EH (cell line): ENCODE measurements around the gene EPB41L1.

Experiments used
- DNase-seq: peaks from one replicate; pipeline ENCODE4 v3.0.0-alpha.2; 2015; ENCODE audit warnings: low read depth

EPB41L1 gene

GRCh38 chr20:36154700-36155628 lies at the start of gene EPB41L1:
TSS of gene EPB41L1 (plus strand) at chr20:36154740. CDS start at chr20:36173778, 19,038 bp downstream.
- peak; percentile 32 for DNase-seq

- no peak for DNase-seq
Observed at GRCh38 chr20:36104856-36105255, 49.7 kb upstream of the EPB41L1 start.

GRCh38 chr20:36105711-36106226 lies 48.8 kb upstream of the EPB41L1 start:
- no peak for DNase-seq

GRCh38 chr20:36106606-36107005 lies 47.9 kb upstream of the EPB41L1 start:
- no peak for DNase-seq

DNA sequence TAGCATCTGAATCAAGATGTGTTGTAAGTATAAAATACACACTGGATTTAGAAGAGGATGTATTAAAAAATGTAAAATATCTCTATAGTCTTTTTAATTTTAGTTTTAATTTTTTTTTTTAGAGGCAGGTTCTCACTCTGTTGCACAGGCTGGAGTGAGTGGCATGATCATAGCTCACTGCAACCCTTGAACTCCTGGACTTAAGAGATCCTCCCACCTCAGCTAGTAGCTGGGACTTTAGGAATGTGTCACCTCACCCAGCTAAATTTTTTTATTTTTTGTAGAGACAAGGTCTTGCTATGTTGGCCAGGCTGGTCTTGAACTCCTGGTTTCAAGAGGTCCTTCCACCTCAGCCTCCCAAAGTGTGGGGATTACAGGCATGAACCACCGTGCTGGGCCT lies 46.7 kb upstream of the EPB41L1 start:
- DNase-seq: no peak

DNA sequence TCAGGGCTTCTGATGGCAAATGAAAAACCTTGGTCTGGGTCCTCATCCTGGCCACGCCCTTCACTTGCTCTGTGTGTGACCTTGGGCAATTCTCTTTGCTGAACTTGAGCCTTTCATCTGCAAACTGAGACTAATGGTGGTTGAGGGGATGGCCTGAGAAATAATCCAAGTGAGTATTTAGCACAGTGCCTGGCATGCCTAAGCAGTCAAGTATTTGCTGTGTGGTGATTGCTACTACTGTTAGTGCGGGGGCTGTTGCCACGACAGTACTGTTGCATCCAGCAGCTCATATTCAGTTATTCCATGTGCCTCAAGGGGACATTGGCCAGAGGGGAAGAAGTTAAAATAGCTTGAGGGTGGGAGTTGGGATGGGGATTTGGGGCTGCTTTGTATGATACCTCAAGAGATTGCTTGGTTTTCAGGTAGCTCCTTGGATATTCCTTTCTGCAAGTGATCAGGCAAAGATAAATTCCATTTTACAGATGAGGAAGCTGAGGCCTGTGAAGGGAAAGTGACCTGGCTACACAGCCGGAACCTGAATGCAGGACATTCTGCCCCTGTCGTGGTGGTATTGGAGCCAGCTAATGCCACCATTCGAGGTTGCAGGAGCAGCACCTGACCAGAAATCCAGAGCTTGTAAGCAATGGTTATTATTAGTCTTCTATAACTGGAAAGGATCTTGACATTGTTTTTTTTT lies 45.1 kb upstream of the EPB41L1 start:
- DNase-seq: peak; percentile 28

DNA sequence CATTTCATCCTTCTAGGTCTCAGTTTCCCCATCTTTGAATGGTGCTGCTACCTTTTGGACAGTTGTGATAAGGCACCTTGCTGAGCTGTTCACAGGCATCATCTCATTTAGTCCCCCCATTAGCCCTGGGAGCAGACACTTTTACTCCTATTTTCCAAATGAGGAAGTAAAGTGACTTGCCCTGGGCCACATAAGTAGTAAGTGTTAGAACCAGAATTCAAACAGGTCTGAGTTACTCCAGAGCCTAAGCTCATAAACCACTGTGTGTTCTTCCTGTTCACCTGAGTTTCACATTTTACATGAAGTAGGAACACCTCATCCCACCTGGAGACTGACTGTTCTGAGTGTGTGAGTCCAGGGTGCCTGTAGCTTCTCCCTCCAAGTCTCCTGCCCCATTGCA lies 43.5 kb upstream of the EPB41L1 start:
- DNase-seq: no peak

- no peak for DNase-seq
Observed at GRCh38 chr20:36112112-36112511, 42.4 kb upstream of the EPB41L1 start.

DNA sequence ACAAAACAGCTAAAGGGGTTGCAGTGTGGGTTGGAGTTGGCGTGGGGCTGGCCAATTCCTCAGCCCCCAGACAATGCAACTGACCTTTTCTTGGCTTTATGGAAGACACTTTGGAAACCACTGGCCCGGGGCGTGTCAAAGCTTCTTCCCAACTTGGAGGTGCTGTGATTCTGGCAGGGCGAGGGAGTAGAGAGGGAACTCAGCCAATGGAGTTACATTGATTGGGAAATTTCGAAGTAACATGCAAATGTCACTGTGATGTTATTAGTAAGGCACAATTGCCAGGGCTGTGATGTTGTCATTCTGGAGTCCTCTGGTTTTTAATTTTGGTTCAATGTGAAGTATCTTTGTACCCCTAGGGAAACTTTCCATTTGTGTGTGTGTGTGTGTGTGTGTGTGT lies 41.5 kb upstream of the EPB41L1 start:
- no peak for DNase-seq

DNA sequence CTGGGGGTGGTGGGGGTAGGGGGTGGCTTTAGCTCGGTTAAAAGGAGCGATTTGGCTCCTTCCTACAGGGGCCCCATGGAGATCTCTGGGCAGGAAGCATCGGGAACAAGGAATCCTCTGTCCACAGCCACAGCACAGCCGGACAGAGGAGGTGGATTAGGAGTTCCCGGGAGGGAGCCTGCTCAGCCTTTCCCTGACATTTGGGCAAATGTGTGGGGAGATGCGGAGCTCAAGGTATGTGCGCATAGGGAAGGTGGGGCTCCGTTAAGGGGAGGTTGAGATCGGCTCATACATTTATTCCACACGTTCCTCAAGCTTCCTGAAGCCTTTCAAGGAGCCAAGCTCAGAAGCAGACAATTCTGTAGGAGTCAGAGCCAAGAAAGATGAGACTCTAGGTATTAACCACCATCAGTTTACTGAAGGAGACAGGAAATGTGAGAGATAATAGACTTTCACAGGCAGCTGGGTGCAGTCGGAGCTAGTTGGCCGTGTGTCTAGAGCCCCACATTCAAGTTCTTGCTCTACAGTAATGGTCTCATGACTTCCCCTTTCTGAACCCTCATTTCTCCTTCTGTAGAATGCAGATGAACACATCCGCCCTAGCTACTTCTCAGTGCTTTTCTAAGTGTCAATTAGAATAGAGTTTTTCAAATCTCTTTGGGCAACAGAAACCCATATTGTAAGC lies 40.8 kb upstream of the EPB41L1 start:
- DNase-seq: no peak

GRCh38 chr20:36114707-36115106 lies 39.8 kb upstream of the EPB41L1 start:
- no peak for DNase-seq

- no peak for DNase-seq
Observed at GRCh38 chr20:36115925-36116324, 38.6 kb upstream of the EPB41L1 start.

GRCh38 chr20:36116807-36117441 lies 37.6 kb upstream of the EPB41L1 start:
- DNase-seq: peak; percentile 92

GRCh38 chr20:36117638-36118037 lies 36.9 kb upstream of the EPB41L1 start:
- no peak for DNase-seq

DNA sequence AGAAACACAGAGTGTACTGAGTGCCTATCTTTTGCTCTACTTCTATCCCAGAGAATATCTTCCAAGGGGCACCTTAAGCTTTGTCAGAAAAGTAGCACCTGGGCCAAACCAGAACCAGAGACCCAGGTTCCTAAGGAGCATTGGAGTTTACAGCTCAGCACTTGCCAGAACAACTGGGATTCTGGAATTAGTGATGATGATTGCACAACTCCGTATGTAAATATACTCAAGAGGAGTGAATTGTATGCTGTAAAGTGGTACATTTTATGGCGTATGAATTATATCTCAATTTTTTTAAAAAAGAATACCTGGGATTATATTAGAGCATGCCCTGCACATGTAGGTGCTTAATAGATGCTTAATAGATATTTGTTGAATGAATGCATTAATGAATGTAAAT lies 36.2 kb upstream of the EPB41L1 start:
- DNase-seq: no peak

DNA sequence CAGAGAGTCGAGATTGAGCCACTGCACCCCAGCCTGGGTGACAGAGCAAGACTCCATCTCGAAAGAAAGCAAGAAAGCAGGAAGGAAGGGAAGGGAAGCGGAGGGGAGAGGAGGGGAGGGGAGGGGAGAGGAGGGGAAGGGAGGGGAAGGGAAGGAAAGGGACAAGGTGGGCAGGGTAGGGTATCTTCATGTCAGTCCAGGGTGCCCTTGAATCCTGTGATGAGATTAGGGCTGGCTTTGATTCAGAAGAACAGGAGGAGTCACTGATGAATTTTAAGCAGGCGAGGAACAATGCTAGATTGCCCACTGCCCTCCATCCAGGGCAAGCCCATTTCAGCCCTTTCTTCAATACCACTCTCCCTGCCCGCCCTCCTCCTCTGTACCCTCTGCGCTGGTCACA lies 35.0 kb upstream of the EPB41L1 start:
- no peak for DNase-seq

- no peak for DNase-seq
Observed at GRCh38 chr20:36120241-36120640, 34.3 kb upstream of the EPB41L1 start.

GRCh38 chr20:36120991-36121390 lies 33.5 kb upstream of the EPB41L1 start:
- DNase-seq: no peak

- no peak for DNase-seq
Observed at GRCh38 chr20:36121981-36122930, 32.3 kb upstream of the EPB41L1 start.

GRCh38 chr20:36122931-36123288 lies 31.6 kb upstream of the EPB41L1 start:
- no peak for DNase-seq

DNA sequence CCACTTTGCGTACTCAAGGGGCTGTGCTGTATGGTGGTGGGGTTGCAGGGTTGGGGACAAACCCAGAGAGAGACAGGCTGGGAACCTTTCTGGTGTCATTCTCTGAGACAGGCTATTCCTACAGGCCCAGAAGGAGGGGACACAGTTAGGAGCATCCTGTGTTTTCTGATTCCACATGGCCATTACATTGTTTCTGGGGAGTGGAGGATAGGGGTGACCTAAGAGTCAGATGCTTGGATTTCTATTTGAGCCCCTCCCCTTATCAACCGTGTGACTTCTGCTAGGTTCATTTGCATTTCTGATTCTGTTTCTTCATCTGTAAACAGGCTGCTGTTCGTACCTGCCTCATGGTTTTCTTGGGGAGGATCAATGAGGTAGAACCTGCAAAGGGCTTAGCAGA lies 29.4 kb upstream of the EPB41L1 start:
- no peak for DNase-seq
